Caco-2 (cell line): Measurements from ENCODE around the gene RNF175. TPM values are rescaled to one million over a fixed set of nuclear protein-coding genes. Genes with fewer than 3 reads are reported as not detected.

ENCODE experiments used
- BruUV-seq: library from RNA; stranded (reverse); fragments of 400-500 nt; replicated peaks from 2 replicates; lab custom pipeline; 2021; lab: Mats Ljungman, UMichigan
- CTCF ChIA-PET: fragments of 300-600 bp; sonication (Branson Sonifier 250); formaldehyde crosslinking; loops from one replicate; lab custom pipeline; 2022; ENCODE audit warnings: antibody characterized with exemption; lab: Charles Lee
- POLR2A ChIA-PET: fragments of 300-600 bp; sonication (Branson Sonifier 250); formaldehyde crosslinking; loops from one replicate; lab custom pipeline; 2022; ENCODE audit warnings: antibody characterized with exemption; lab: Charles Lee
- DNase-seq, 2 experiments: peaks; one replicate each; pipeline versions ENCODE4 v3.0.0 to v3.0.0-alpha.2; 2020 to 2022
- H3K27me3 ChIP-seq: replicated peaks from 2 replicates; pipeline ENCODE4 v1.6.0; 2011; ENCODE audit warnings: low read length; ENCODE audit not compliant: control insufficient read depth, insufficient read depth
- H3K36me3 ChIP-seq: 2 replicates; pipeline ENCODE4 v1.5.1; 2011; ENCODE audit warnings: low read length; ENCODE audit not compliant: control insufficient read depth, insufficient read depth
- H3K4me1 ChIP-seq: fragments of 250-450 bp; sonication (Bioruptor Pico); 2 replicates; pipeline ENCODE4 v1.5.1; 2020; ENCODE audit warnings: mild to moderate bottlenecking
- H3K4me3 ChIP-seq: 2 replicates; pipeline ENCODE4 v1.5.1; 2011; ENCODE audit warnings: low read depth, mild to moderate bottlenecking, control low read depth, low read length
- H3K9me3 ChIP-seq: fragments of 250-450 bp; sonication (Bioruptor Pico); 2 replicates; pipeline ENCODE4 v1.5.1; 2020; ENCODE audit warnings: mild to moderate bottlenecking, moderate library complexity
- H3K27ac Mint-ChIP-seq: one replicate; pipeline ENCODE4 v1.8.0; 2022; ENCODE audit warnings: mixed read lengths; ENCODE audit not compliant: unreplicated experiment
- H3K27me3 Mint-ChIP-seq: one replicate; pipeline ENCODE4 v1.8.0; 2022; ENCODE audit warnings: mixed read lengths; ENCODE audit not compliant: insufficient read depth, unreplicated experiment
- H3K36me3 Mint-ChIP-seq: one replicate; pipeline ENCODE4 v1.8.0; 2022; ENCODE audit warnings: mild to moderate bottlenecking, mixed read lengths; ENCODE audit not compliant: insufficient read depth, unreplicated experiment
- H3K4me1 Mint-ChIP-seq: one replicate; pipeline ENCODE4 v1.8.0; 2022; ENCODE audit warnings: low read depth, mixed read lengths; ENCODE audit not compliant: unreplicated experiment
- H3K4me3 Mint-ChIP-seq: one replicate; pipeline ENCODE4 v1.8.0; 2022; ENCODE audit warnings: mild to moderate bottlenecking, moderate library complexity, mixed read lengths; ENCODE audit not compliant: unreplicated experiment
- H3K9me3 Mint-ChIP-seq: one replicate; pipeline ENCODE4 v1.8.0; 2022; ENCODE audit warnings: mixed read lengths; ENCODE audit not compliant: unreplicated experiment
- CTCF ChIP-seq, 2 experiments: fragments of 200-600 bp in 1 of 2; IDR thresholded peaks; 1 replicate in 1 of 2; 2 replicates in 1 of 2; pipeline versions ENCODE4 v1.5.1 to v1.8.0; 2011 to 2022; ENCODE audit warnings: antibody characterized with exemption in 1 of 2, control low read depth in 1 of 2, inconsistent platforms in 1 of 2, low read depth in 1 of 2, low read length in 1 of 2, mild to moderate bottlenecking in 1 of 2, moderate library complexity in 1 of 2; ENCODE audit not compliant: insufficient read depth in 1 of 2, severe bottlenecking in 1 of 2, unreplicated experiment in 1 of 2
- intact Hi-C: fragments of 100-400 bp; cut with micrococcal nuclease; formaldehyde crosslinking; loops from one replicate; pipeline ENCODE4 v1.10.0; 2022; ENCODE audit not compliant: unreplicated experiment
- total RNA-seq: library from RNA; stranded (reverse); gene quantifications from 2 replicates; pipeline ENCODE4 v1.2.3, GENCODE V29; 2022

RNF175 gene
- total RNA-seq, 1 experiment from 2014 or later, result not detected

DNA sequence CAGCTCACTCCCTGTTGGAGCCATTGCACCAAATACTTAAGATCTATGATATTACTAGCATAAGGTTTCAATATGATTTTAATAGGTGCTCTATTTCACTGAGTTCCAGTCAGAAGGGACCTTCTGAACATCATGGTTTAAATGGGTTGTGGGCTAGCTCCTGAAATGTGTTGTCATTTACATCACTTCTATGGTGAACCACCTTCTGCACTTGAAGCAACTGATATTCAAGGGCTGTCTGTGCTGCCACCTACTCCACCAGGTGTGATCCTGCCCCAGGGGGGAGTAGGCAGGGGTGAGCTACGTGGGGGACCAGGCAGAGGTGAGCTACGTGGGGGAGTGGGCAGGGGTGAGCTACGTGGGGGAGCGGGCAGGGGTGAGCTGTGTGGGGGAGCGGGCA, 35.2 kb downstream of the RNF175 start:
- DNase-seq, result no peak
- Histone ChIP-seq H3K9me3 (no peaks in the 10 kb centered on the region), H3K4me3 (no peak overlapping the region), H3K36me3 (no peaks in the 10 kb centered on the region), H3K4me1 (no peaks in the 10 kb centered on the region), H3K27me3 (no peaks in the 10 kb centered on the region)
- Mint-ChIP-seq H3K27me3 (peaks cover 3% of the 10 kb centered on the region), H3K4me1 (no peaks in the 10 kb centered on the region), H3K9me3 (no peaks in the 10 kb centered on the region), H3K4me3 (no peak overlapping the region), H3K36me3 (no peaks in the 10 kb centered on the region), H3K27ac (no peak overlapping the region)
- no peak for TF ChIP-seq CTCF (IDR thresholded peaks at IDR 0.05; ENCODE audit: insufficient read depth in 1 of 2, low read depth in 1 of 2, low read length in 1 of 2, severe bottlenecking in 1 of 2, unreplicated experiment in 1 of 2)
- intact Hi-C loops, result no loop called here
- CTCF ChIA-PET, result no interaction called here
- no TSS peak for BruUV-seq
- POLR2A ChIA-PET, result no interaction called here

DNA sequence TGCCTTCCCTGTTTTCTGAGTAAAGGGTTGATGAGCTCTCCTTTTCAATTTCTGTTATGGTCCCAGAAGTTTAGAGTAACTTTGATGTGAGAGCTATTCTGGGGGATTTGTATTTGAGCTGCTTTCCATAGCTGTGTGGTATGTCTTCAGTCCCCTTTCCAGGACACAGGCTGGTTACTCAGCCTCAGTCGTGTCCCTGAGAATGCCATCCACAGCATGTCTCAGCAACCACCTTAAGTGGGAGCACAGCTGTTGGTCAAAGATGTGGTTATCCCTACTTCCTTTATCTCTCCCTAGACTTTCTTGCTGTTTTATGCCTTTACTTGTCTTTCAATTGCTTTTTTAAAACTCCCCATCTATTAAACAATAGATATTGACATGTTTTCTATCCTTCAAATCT, 37.8 kb downstream of the RNF175 start:
- no peak overlapping the region for H3K27ac Mint-ChIP-seq
- peaks cover 7% of the 10 kb centered on the region for H3K27me3 Mint-ChIP-seq
- Histone ChIP-seq H3K36me3 (no peaks in the 10 kb centered on the region), H3K27me3 (no peaks in the 10 kb centered on the region), H3K4me3 (no peak overlapping the region), H3K4me1 (no peaks in the 10 kb centered on the region), H3K9me3 (no peaks in the 10 kb centered on the region)
- TF ChIP-seq CTCF (IDR thresholded peaks at IDR 0.05; ENCODE audit: insufficient read depth in 1 of 2, low read depth in 1 of 2, low read length in 1 of 2, severe bottlenecking in 1 of 2, unreplicated experiment in 1 of 2), result no peak
- CTCF ChIA-PET, result no interaction called here
- no peaks in the 10 kb centered on the region for H3K36me3 Mint-ChIP-seq
- H3K4me1 Mint-ChIP-seq, result no peaks in the 10 kb centered on the region
- no peak overlapping the region for H3K4me3 Mint-ChIP-seq
- DNase-seq, result no peak
- intact Hi-C loops, result loop anchor here (2.0 kb wide), 1 partner anchor 61 kb away; no protein-coding TSS in a partner anchor
- no peaks in the 10 kb centered on the region for H3K9me3 Mint-ChIP-seq
- BruUV-seq, result no TSS peak
- POLR2A ChIA-PET, result no interaction called here

DNA sequence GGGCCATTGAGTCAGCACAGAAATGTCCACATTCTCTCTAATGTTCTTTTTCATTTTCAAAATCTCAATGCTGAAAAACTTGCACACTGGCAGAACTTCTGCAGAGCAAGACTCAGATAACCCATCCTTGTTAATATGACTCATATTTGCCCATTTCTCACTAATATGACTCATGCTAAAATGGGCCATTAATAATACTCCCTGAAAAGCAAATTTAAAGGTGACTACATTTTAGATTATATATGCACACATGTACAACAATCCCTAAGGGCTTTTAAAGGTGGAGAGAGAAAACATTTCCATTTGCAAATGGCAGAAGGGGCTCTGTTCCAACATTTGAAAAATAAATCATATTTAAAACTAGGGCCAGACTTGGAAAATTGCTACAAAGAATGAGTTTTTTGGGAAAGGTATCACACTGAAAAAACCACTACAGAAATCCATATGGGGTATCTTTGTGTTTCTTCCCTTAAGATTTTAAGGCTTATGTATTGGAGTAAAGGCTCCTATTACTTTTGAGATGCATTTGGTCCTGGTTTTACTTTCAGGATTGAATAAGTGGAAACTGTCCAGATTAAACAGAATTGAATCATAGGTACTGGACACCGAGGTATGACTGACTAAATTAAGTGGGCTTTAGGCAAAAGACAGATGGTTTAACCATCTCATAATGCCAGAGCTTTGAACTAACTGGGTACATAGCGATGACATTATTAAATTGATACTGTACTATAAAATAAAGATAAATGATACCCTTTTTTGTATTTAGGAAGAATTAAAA, 45.8 kb downstream of the RNF175 start:
- no TSS peak for BruUV-seq
- no peaks in the 10 kb centered on the region for H3K4me1 Mint-ChIP-seq
- Histone ChIP-seq H3K9me3 (no peaks in the 10 kb centered on the region), H3K27me3 (no peaks in the 10 kb centered on the region), H3K4me1 (no peaks in the 10 kb centered on the region), H3K4me3 (no peak overlapping the region), H3K36me3 (no peaks in the 10 kb centered on the region)
- ChIA-PET POLR2A (no interaction called here), CTCF (no interaction called here)
- H3K36me3 Mint-ChIP-seq, result no peaks in the 10 kb centered on the region
- H3K4me3 Mint-ChIP-seq, result no peak overlapping the region
- no peak for DNase-seq
- intact Hi-C loops, result no loop called here
- peaks cover 9% of the 10 kb centered on the region for H3K27me3 Mint-ChIP-seq
- H3K27ac Mint-ChIP-seq, result no peak overlapping the region
- no peaks in the 10 kb centered on the region for H3K9me3 Mint-ChIP-seq
- no peak for TF ChIP-seq CTCF (IDR thresholded peaks at IDR 0.05; ENCODE audit: insufficient read depth in 1 of 2, low read depth in 1 of 2, low read length in 1 of 2, severe bottlenecking in 1 of 2, unreplicated experiment in 1 of 2)
